Erythroblast (primary cell): Measurements from ENCODE around the gene GLIS1.
A peak's percentile ranks its signal among the peaks of the same experiment; 100 is the strongest.

Experiments used
- DNase-seq, 2 experiments: peaks; one replicate each; lab custom pipeline; 2025; lab: John Stamatoyannopoulos, UW
- GATA1 ChIP-seq: IDR thresholded peaks from 2 replicates; pipeline ENCODE4 v1.6.1; 2011; ENCODE audit warnings: low read depth, mild to moderate bottlenecking, control low read depth, low read length, moderate library complexity
- POLR2A ChIP-seq: IDR thresholded peaks from 2 replicates; pipeline ENCODE4 v1.6.1; 2011; ENCODE audit warnings: mild to moderate bottlenecking, low read length

The GLIS1 gene

GRCh38 chr1:53718443-53718842 lies 20.5 kb downstream of the GLIS1 start:
- TF ChIP-seq POLR2A: no peak
- no peak for TF ChIP-seq GATA1
- no peak for DNase-seq

- DNase-seq: no peak
- no peak for TF ChIP-seq GATA1
- TF ChIP-seq POLR2A: no peak
These were observed 21.7 kb downstream of the GLIS1 start for GRCh38 chr1:53717025-53717804.

- no peak for TF ChIP-seq POLR2A
- TF ChIP-seq GATA1: no peak
- no peak for DNase-seq
These were observed 22.8 kb downstream of the GLIS1 start for GRCh38 chr1:53716150-53716549.

- DNase-seq: peak; percentile 24 to 37
- TF ChIP-seq GATA1 (no peak), POLR2A (no peak)
These were observed 23.5 kb downstream of the GLIS1 start for GRCh38 chr1:53715478-53715877.

- DNase-seq: no peak
- no peak for TF ChIP-seq POLR2A
- TF ChIP-seq GATA1: no peak
These were observed 26.7 kb downstream of the GLIS1 start for GRCh38 chr1:53712276-53712675.

GRCh38 chr1:53710584-53710983 lies 28.4 kb downstream of the GLIS1 start:
- no peak for TF ChIP-seq GATA1
- no peak for TF ChIP-seq POLR2A

GRCh38 chr1:53708687-53709086 lies 30.3 kb downstream of the GLIS1 start:
- TF ChIP-seq GATA1: no peak
- TF ChIP-seq POLR2A: no peak
- DNase-seq: no peak

More at GRCh38 chr1:53710584-53710983, 28.4 kb downstream of the GLIS1 start:
- no peak for DNase-seq

GRCh38 chr1:53706356-53706755 lies 32.6 kb downstream of the GLIS1 start:
- no peak for DNase-seq
- no peak for TF ChIP-seq POLR2A
- no peak for TF ChIP-seq GATA1

GRCh38 chr1:53705446-53706096 lies 33.4 kb downstream of the GLIS1 start:
- TF ChIP-seq GATA1 (no peak), POLR2A (no peak)
- no peak for DNase-seq

GRCh38 chr1:53704804-53705445 lies 34.0 kb downstream of the GLIS1 start:
- no peak for DNase-seq
- TF ChIP-seq GATA1 (no peak), POLR2A (no peak)

GRCh38 chr1:53704304-53704703 lies 34.7 kb downstream of the GLIS1 start:
- no peak for DNase-seq
- TF ChIP-seq GATA1 (no peak), POLR2A (no peak)

GRCh38 chr1:53703174-53703573 lies 35.8 kb downstream of the GLIS1 start:
- no peak for TF ChIP-seq GATA1
- TF ChIP-seq POLR2A: no peak
- DNase-seq: no peak

- no peak for DNase-seq
- no peak for TF ChIP-seq GATA1
- TF ChIP-seq POLR2A: no peak
These were observed 36.6 kb downstream of the GLIS1 start for GRCh38 chr1:53702341-53702740.

GRCh38 chr1:53700776-53701175 lies 38.2 kb downstream of the GLIS1 start:
- DNase-seq: no peak
- TF ChIP-seq POLR2A (no peak), GATA1 (no peak)

GRCh38 chr1:53699981-53700380 lies 39.0 kb downstream of the GLIS1 start:
- no peak for TF ChIP-seq GATA1
- no peak for TF ChIP-seq POLR2A
- DNase-seq: no peak
